ENCODE data around the gene USP48. TPM values are rescaled to one million over a fixed set of nuclear protein-coding genes. Genes with fewer than 3 reads are reported as not detected.

USP48 gene
- total RNA-seq, 4 donors from 2014 or later, result 39.2 to 83.1 (median 51.5) TPM

DNA sequence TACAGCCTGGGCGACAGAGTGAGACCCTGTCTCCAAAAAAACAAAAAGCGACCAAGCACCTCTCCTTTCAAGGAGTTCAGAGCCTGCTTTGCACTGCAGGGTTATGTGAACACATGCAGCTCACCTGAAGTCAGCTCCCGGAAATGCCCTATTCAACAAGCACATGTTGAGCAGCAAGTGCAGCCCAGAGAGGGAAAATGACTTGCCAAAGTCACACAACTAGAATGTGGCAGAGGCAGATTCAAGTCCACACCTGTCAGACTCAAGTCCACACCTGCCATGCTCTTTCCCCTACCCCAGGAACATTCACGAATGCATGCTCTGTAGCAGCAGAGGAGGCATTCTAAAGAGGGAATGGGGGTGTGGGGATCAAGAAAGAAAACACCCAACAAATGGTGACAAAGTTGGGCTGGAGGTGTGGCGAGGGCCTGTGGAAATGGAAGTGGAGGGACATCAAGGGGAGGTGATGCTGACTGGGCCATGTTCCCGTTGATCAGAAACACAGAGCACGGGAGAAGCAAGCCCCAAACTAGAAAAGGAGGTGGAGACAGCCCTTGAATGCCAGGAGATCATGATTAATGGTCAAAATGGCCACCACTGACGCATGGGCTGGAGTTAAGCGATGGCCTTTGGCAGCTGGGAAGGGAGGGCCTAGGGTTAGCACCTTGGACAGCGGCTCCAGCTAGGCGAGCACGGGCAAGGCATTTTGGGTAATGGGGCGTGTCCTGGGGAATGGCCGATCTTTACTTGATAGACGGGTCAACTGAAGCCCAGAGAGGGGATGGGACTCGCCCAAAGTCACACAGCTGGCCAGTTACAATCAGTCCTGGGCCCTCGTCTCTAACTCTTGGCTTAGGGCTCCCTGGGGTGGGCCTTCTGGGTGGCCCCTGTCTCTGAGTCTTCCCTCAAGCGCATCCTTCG is 135.3 kb downstream of the USP48 start:
- no peak for ATAC-seq
- TF ChIP-seq POLR2A (IDR thresholded peaks at IDR 0.05) (no peak), EP300 (IDR thresholded peaks at IDR 0.05) (no peak), POLR2AphosphoS5 (IDR thresholded peaks at IDR 0.05) (no peak)
- TF ChIP-seq, protein P1, sequence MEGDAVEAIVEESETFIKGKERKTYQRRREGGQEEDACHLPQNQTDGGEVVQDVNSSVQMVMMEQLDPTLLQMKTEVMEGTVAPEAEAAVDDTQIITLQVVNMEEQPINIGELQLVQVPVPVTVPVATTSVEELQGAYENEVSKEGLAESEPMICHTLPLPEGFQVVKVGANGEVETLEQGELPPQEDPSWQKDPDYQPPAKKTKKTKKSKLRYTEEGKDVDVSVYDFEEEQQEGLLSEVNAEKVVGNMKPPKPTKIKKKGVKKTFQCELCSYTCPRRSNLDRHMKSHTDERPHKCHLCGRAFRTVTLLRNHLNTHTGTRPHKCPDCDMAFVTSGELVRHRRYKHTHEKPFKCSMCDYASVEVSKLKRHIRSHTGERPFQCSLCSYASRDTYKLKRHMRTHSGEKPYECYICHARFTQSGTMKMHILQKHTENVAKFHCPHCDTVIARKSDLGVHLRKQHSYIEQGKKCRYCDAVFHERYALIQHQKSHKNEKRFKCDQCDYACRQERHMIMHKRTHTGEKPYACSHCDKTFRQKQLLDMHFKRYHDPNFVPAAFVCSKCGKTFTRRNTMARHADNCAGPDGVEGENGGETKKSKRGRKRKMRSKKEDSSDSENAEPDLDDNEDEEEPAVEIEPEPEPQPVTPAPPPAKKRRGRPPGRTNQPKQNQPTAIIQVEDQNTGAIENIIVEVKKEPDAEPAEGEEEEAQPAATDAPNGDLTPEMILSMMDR (IDR thresholded peaks at IDR 0.05), result no peak
- peaks cover 0 to 22% (median 8%) of the 10 kb centered on the region in 3 donors for H3K4me1 ChIP-seq
- 60 to 61% methylated on average over 5 to 6 of the region's 19 CpGs for WGBS, 2 donors (ENCODE audit: low coverage in 1 of 2)
- no peaks in the 10 kb centered on the region for H3K36me3 ChIP-seq
- peaks cover 87% of the 10 kb centered on the region for H3K27me3 ChIP-seq
- H3K9me3 ChIP-seq, result no peaks in the 10 kb centered on the region
- no peak overlapping the region for H3K4me3 ChIP-seq
- no peak overlapping the region for H3K27ac ChIP-seq

GRCh38 chr1:21645550-21645949 is 137.4 kb downstream of the USP48 start:
- Histone ChIP-seq H3K27me3 (peaks cover 86% of the 10 kb centered on the region), H3K9me3 (no peaks in the 10 kb centered on the region), H3K36me3 (no peaks in the 10 kb centered on the region), H3K4me1 (peaks cover 0 to 4% (median 0%) of the 10 kb centered on the region in 3 donors), H3K27ac (no peak overlapping the region), H3K4me3 (no peak overlapping the region)
- WGBS, 2 donors (ENCODE audit: low coverage in 1 of 2), result 81% methylated on average over 3 of the region's 5 CpGs; no CpG with 5 or more reads in 1 of the 2 donors
- no peak for TF ChIP-seq EP300 (IDR thresholded peaks at IDR 0.05)
- no peak for TF ChIP-seq POLR2A (IDR thresholded peaks at IDR 0.05)
- TF ChIP-seq POLR2AphosphoS5 (IDR thresholded peaks at IDR 0.05), result no peak
- TF ChIP-seq, protein P1 (IDR thresholded peaks at IDR 0.05), result no peak
- no peak for ATAC-seq

DNA sequence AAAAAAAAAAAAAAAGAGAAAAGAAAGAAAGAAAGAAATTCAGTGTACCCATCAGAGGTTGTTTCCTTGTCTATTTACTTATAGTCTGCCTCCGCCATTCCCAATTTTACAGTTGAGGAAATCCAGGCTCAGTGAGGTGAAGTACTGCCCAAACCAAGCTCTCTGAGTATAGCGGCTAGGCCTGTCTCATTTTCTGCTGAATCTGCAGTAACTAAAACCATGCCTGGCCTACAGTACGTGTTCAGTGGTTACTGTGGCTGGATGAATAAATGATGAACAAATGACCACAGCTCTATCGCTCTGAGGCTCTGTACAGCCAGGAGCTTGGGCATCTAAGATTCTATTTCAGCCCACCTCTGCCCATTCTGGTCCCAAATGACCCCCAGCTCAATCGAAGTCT is 138.0 kb downstream of the USP48 start:
- no peak for ATAC-seq
- Histone ChIP-seq H3K27ac (no peak overlapping the region), H3K27me3 (peaks cover 82% of the 10 kb centered on the region), H3K36me3 (no peaks in the 10 kb centered on the region), H3K9me3 (no peaks in the 10 kb centered on the region), H3K4me3 (no peak overlapping the region), H3K4me1 (no peaks in the 10 kb centered on the region)
- WGBS, 2 donors (ENCODE audit: low coverage in 1 of 2), result 67 to 92% methylated on average over 3 to 4 of the region's 5 CpGs
- TF ChIP-seq POLR2A (IDR thresholded peaks at IDR 0.05) (no peak), EP300 (IDR thresholded peaks at IDR 0.05) (no peak), POLR2AphosphoS5 (IDR thresholded peaks at IDR 0.05) (no peak)
- TF ChIP-seq, protein P1 (IDR thresholded peaks at IDR 0.05), result no peak

- Histone ChIP-seq H3K36me3 (no peaks in the 10 kb centered on the region), H3K9me3 (no peaks in the 10 kb centered on the region), H3K4me3 (no peak overlapping the region), H3K4me1 (peaks cover 0 to 4% (median 0%) of the 10 kb centered on the region in 3 donors), H3K27ac (no peak overlapping the region), H3K27me3 (peaks cover 79% of the 10 kb centered on the region)
- ATAC-seq, result no peak
- no peak for TF ChIP-seq POLR2A (IDR thresholded peaks at IDR 0.05)
- no peak for TF ChIP-seq EP300 (IDR thresholded peaks at IDR 0.05)
- TF ChIP-seq, protein P1 (IDR thresholded peaks at IDR 0.05), result no peak
- TF ChIP-seq POLR2AphosphoS5 (IDR thresholded peaks at IDR 0.05), result no peak
- WGBS, 2 donors (ENCODE audit: low coverage in 1 of 2), result 96% methylated on average over 4 of the region's 10 CpGs; no CpG with 5 or more reads in 1 of the 2 donors
These were observed 138.6 kb downstream of the USP48 start for GRCh38 chr1:21644348-21644747.
